Activated gamma-delta T cell (primary cell): ENCODE results near the gene CACNA1E.

ENCODE experiments used
- DNase-seq: peaks from one replicate; lab custom pipeline; 2025; lab: John Stamatoyannopoulos, UW

The CACNA1E gene

GRCh38 chr1:181632960-181633359 lies 149.6 kb downstream of the CACNA1E start:
- DNase-seq, result no peak

GRCh38 chr1:181635110-181635509 lies 151.8 kb downstream of the CACNA1E start:
- no peak for DNase-seq

GRCh38 chr1:181637998-181638397 lies 154.7 kb downstream of the CACNA1E start:
- no peak for DNase-seq

GRCh38 chr1:181640956-181641355 lies 157.6 kb downstream of the CACNA1E start:
- DNase-seq, result no peak

- no peak for DNase-seq
Measured at GRCh38 chr1:181643631-181644030, 160.3 kb downstream of the CACNA1E start.

- DNase-seq, result no peak
Measured at GRCh38 chr1:181645171-181645570, 161.9 kb downstream of the CACNA1E start.

GRCh38 chr1:181646710-181647109 lies 163.4 kb downstream of the CACNA1E start:
- DNase-seq, result no peak

- no peak for DNase-seq
Measured at GRCh38 chr1:181647314-181648035, 164.2 kb downstream of the CACNA1E start.

- DNase-seq, result no peak
Measured at GRCh38 chr1:181651276-181651675, 168.0 kb downstream of the CACNA1E start.

GRCh38 chr1:181655756-181656155 lies 172.4 kb downstream of the CACNA1E start:
- DNase-seq, result no peak

- no peak for DNase-seq
Measured at GRCh38 chr1:181656491-181656890, 173.2 kb downstream of the CACNA1E start.

- DNase-seq, result no peak
Measured at GRCh38 chr1:181658581-181658980, 175.3 kb downstream of the CACNA1E start.

- no peak for DNase-seq
Measured at GRCh38 chr1:181659321-181659957, 176.1 kb downstream of the CACNA1E start.

- DNase-seq, result no peak
Measured at GRCh38 chr1:181660621-181661020, 177.3 kb downstream of the CACNA1E start.

GRCh38 chr1:181661569-181661968 lies 178.3 kb downstream of the CACNA1E start:
- DNase-seq, result no peak

GRCh38 chr1:181662606-181663005 lies 179.3 kb downstream of the CACNA1E start:
- DNase-seq, result no peak

- DNase-seq, result no peak
Measured at GRCh38 chr1:181664543-181664942, 181.2 kb downstream of the CACNA1E start.

- no peak for DNase-seq
Measured at GRCh38 chr1:181669246-181669645, 185.9 kb downstream of the CACNA1E start.

GRCh38 chr1:181674617-181675016 lies 191.3 kb downstream of the CACNA1E start:
- DNase-seq, result no peak

- no peak for DNase-seq
Measured at GRCh38 chr1:181675091-181675917, 192.0 kb downstream of the CACNA1E start.

- no peak for DNase-seq
Measured at GRCh38 chr1:181675918-181676190, 192.5 kb downstream of the CACNA1E start.

GRCh38 chr1:181676269-181676668 lies 193.0 kb downstream of the CACNA1E start:
- no peak for DNase-seq

GRCh38 chr1:181680332-181680731 lies 197.0 kb downstream of the CACNA1E start:
- DNase-seq, result no peak
